ENCODE data around the gene KCNC1. TPM values are rescaled to one million over a fixed set of nuclear protein-coding genes. Genes with fewer than 3 reads are reported as not detected.

KCNC1 gene
- total and polyA plus RNA-seq, 2 of the 4 experiments (the other 2 are of a cell fraction) = 0.03 TPM; not detected in 1

DNA sequence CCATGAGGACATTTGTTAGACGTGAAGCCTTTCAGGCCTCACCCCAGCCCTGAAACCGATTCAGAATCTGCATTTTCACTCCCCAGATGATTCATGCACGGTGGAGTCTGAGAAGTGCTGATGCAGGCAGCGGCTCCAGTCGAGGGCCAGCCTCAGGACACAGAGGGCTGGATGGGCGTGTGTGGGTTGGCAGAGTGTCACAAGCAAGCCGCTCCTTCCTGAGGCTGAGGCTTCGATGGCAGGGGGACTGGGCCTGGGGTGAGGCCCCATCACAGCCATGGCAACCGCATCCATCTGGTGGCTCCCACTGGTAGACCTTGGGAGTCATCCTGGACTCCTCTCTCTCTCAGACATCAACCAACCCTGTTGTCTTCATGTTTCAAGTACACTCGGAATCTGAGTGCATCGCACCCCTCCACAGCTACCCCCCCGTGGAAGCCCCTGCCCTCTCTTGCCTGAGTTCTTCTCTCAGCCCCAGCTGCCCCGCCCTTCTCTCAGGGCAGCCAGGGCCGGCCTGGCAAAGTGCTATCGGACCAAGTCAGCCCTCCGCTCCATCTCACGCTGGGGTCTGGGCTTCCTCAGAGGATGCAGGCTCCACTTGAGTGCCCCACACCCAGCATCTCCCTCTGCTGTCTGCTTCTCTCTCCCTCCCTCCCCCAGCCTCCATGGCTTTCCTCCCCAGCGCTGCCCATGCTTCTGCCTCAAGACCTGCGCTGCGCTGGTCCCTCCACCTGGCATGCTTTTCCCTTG lies 10.6 kb downstream of the KCNC1 start:
- H3K56ac ChIP-seq (ENCODE audit: extremely low read depth, insufficient read depth, low read length) = no peak overlapping the region
- H3K14ac ChIP-seq (replicated peaks; ENCODE audit: low read depth, low read length) = no peak overlapping the region
- ChIA-PET POLR2A (ENCODE audit: unreplicated experiment) (no interaction called here), CTCF (interaction anchor here (1.3 kb wide), 1 partner anchor 234 kb away, joined by 3 read pairs; no protein-coding TSS in a partner anchor)
- no peak overlapping the region for H2BK15ac ChIP-seq (ENCODE audit: low read depth, low read length)
- no peaks in the 10 kb centered on the region for H3K36me3 ChIP-seq (ENCODE audit: control insufficient read depth, insufficient read depth, low read length)
- H4K91ac ChIP-seq (ENCODE audit: insufficient read depth, low read depth, low read length) = no peak overlapping the region
- DNase-seq (no peak), ATAC-seq (ENCODE audit: low read depth) (no peak)
- H3K4me1 ChIP-seq (ENCODE audit: control insufficient read depth, insufficient read depth, low read length) = no peaks in the 10 kb centered on the region
- peaks cover 17% of the 10 kb centered on the region for H3K27me3 ChIP-seq (ENCODE audit: control insufficient read depth, insufficient read depth, low read length)
- H2BK120ac ChIP-seq (ENCODE audit: low read depth, low read length) = no peak overlapping the region
- in situ Hi-C loops (cut with MboI; ENCODE audit: low sequenced_read_pairs) = no loop called here
- no peak overlapping the region for H3K18ac ChIP-seq (ENCODE audit: low read depth, low read length)
- no peaks in the 10 kb centered on the region; the same call in 1 of the 2 replicates for H4K20me1 ChIP-seq (ENCODE audit: insufficient read depth, low read length)
- H4K5ac ChIP-seq (ENCODE audit: low read depth, low read length) = no peak overlapping the region
- no peak overlapping the region for H2AK9ac ChIP-seq (replicated peaks; ENCODE audit: low read depth, low read length, poor library complexity)
- H2BK20ac ChIP-seq (ENCODE audit: low read depth, low read length) = no peak overlapping the region
- H3K4me3 ChIP-seq (ENCODE audit: insufficient read depth, low read depth, low read length) = no peak overlapping the region
- BruUV-seq (replicated peaks) = no TSS peak
- H3K79me1 ChIP-seq (ENCODE audit: low read depth in 1 of 2, low read length in 2 of 2) = no peaks in the 10 kb centered on the region
- dilution Hi-C loops (cut with HindIII; ENCODE audit: low sequenced_read_pairs, unreplicated experiment) = loop anchor here (25.0 kb wide), 1 partner anchor 242 kb away; no protein-coding TSS in a partner anchor
- no peak overlapping the region for H3K4ac ChIP-seq (ENCODE audit: low read depth, low read length)
- no peaks in the 10 kb centered on the region for H3K9me3 ChIP-seq (ENCODE audit: control insufficient read depth, insufficient read depth, low read length)
- 71% methylated on average over 11 of the region's 20 CpGs; no CpG with 5 or more reads in 1 of the 2 experiments for WGBS, 2 experiments (ENCODE audit: extremely low coverage in 2 of 2, insufficient read length in 1 of 2)
- H4K8ac ChIP-seq (ENCODE audit: low read depth in 2 of 2, low read length in 2 of 2) = no peak overlapping the region
- no peak overlapping the region for H3K27ac ChIP-seq (ENCODE audit: insufficient read depth, low read length)
- TF ChIP-seq, protein P1, sequence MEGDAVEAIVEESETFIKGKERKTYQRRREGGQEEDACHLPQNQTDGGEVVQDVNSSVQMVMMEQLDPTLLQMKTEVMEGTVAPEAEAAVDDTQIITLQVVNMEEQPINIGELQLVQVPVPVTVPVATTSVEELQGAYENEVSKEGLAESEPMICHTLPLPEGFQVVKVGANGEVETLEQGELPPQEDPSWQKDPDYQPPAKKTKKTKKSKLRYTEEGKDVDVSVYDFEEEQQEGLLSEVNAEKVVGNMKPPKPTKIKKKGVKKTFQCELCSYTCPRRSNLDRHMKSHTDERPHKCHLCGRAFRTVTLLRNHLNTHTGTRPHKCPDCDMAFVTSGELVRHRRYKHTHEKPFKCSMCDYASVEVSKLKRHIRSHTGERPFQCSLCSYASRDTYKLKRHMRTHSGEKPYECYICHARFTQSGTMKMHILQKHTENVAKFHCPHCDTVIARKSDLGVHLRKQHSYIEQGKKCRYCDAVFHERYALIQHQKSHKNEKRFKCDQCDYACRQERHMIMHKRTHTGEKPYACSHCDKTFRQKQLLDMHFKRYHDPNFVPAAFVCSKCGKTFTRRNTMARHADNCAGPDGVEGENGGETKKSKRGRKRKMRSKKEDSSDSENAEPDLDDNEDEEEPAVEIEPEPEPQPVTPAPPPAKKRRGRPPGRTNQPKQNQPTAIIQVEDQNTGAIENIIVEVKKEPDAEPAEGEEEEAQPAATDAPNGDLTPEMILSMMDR (conservative IDR thresholded peaks at IDR 0.05; ENCODE audit: low read depth, low read length) = no peak
- no peak for TF ChIP-seq MAZ (IDR thresholded peaks at IDR 0.05; ENCODE audit: borderline replicate concordance, low read depth, low read length)
- no peak for TF ChIP-seq RAD21 (IDR thresholded peaks at IDR 0.05; ENCODE audit: low read length)
- no peak for TF ChIP-seq BHLHE40 (IDR thresholded peaks at IDR 0.05; ENCODE audit: low read depth, low read length)
- TF ChIP-seq CHD1 (IDR thresholded peaks at IDR 0.05; ENCODE audit: low read depth, low read length) = no peak
- TF ChIP-seq, protein P2, sequence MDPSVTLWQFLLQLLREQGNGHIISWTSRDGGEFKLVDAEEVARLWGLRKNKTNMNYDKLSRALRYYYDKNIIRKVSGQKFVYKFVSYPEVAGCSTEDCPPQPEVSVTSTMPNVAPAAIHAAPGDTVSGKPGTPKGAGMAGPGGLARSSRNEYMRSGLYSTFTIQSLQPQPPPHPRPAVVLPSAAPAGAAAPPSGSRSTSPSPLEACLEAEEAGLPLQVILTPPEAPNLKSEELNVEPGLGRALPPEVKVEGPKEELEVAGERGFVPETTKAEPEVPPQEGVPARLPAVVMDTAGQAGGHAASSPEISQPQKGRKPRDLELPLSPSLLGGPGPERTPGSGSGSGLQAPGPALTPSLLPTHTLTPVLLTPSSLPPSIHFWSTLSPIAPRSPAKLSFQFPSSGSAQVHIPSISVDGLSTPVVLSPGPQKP (IDR thresholded peaks at IDR 0.05; ENCODE audit: borderline replicate concordance, low read depth, low read length) = no peak
- TF ChIP-seq MXI1 (IDR thresholded peaks at IDR 0.05; ENCODE audit: borderline replicate concordance, low read depth, low read length) = no peak
- TF ChIP-seq CEBPB (IDR thresholded peaks at IDR 0.05; ENCODE audit: low read depth, low read length) = no peak
- TF ChIP-seq, protein P3, sequence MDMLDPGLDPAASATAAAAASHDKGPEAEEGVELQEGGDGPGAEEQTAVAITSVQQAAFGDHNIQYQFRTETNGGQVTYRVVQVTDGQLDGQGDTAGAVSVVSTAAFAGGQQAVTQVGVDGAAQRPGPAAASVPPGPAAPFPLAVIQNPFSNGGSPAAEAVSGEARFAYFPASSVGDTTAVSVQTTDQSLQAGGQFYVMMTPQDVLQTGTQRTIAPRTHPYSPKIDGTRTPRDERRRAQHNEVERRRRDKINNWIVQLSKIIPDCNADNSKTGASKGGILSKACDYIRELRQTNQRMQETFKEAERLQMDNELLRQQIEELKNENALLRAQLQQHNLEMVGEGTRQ (IDR thresholded peaks at IDR 0.05; ENCODE audit: low read depth, low read length) = no peak
- no peak for TF ChIP-seq FOS (IDR thresholded peaks at IDR 0.05; ENCODE audit: low read depth, low read length)
- no peak for TF ChIP-seq SMC3 (IDR thresholded peaks at IDR 0.05; ENCODE audit: low read depth, low read length)
- TF ChIP-seq MAFK (IDR thresholded peaks at IDR 0.05; ENCODE audit: low read depth, low read length) = no peak
- H3K23ac ChIP-seq (ENCODE audit: low read depth, low read length) = no peak overlapping the region
- intact Hi-C loops (cut with micrococcal nuclease) = no loop called here
- H3K9me1 ChIP-seq (ENCODE audit: insufficient read depth, low read length) = no peaks in the 10 kb centered on the region
- no peak overlapping the region for H3K9ac ChIP-seq (ENCODE audit: low read depth, low read length)
- no peak overlapping the region for H2BK5ac ChIP-seq (ENCODE audit: low read depth, low read length, poor library complexity, severe bottlenecking)
- H2AK5ac ChIP-seq (ENCODE audit: low read depth, low read length) = no peak overlapping the region
- H2AFZ ChIP-seq (replicated peaks; ENCODE audit: low read length, poor library complexity) = peak overlapping the region; percentile 33
- H3K4me2 ChIP-seq (ENCODE audit: low read depth, low read length) = no peak overlapping the region
